ENCODE data around the gene SLC6A1. TPM values are rescaled to one million over a fixed set of nuclear protein-coding genes. Genes with fewer than 3 reads are reported as not detected.

SLC6A1 gene
- total and polyA plus RNA-seq, 2 of the 8 experiments (the other 6 are each of a cell fraction or from before 2014, with no cell fraction given) = 0.30 to 0.63 TPM

GRCh38 chr3:11014253-11014652 lies 21.7 kb downstream of the SLC6A1 start:
- no peak overlapping the region for H2AFZ ChIP-seq (ENCODE audit: low read length)
- no peak for FAIRE-seq
- H2AK5ac ChIP-seq (ENCODE audit: low read depth, low read length) = no peak overlapping the region
- H3K4me3 ChIP-seq (ENCODE audit: extremely low read depth in 1 of 4, insufficient read depth in 2 of 4, low read depth in 3 of 4, low read length in 4 of 4) = no peak overlapping the region
- H3K27ac ChIP-seq (ENCODE audit: low read depth, low read length) = no peak overlapping the region
- H2BK12ac ChIP-seq (ENCODE audit: low read depth, low read length) = no peak overlapping the region
- no peaks in the 10 kb centered on the region for H3K27me3 ChIP-seq (replicated peaks in 1 of 4; ENCODE audit: control insufficient read depth in 3 of 4, extremely low read depth in 1 of 4, insufficient read depth in 3 of 4, low read length in 3 of 4)
- no peak overlapping the region for H4K5ac ChIP-seq (ENCODE audit: insufficient read length, low read depth, low read length)
- no peak overlapping the region for H3K18ac ChIP-seq (ENCODE audit: extremely low read depth, low read length)
- 92% methylated on average over 4 of the region's 4 CpGs; no CpG with 5 or more reads in 1 of the 2 experiments for whole genome bisulfite sequencing, 2 experiments (ENCODE audit: extremely low coverage in 1 of 2, insufficient coverage in 1 of 2, insufficient read length in 1 of 2, insufficient replicate concordance in 2 of 2, low coverage in 1 of 2, low lambda C conversion rate in 2 of 2, missing lambda C conversion rate in 1 of 2)
- no peak overlapping the region for H3K9ac ChIP-seq (replicated peaks in 1 of 4; ENCODE audit: extremely low read depth in 1 of 4, low read depth in 3 of 4, low read length in 3 of 4)
- no peak overlapping the region for H3K56ac ChIP-seq (replicated peaks; ENCODE audit: insufficient read length, low read depth, low read length)
- no peaks in the 10 kb centered on the region for H3K79me2 ChIP-seq (ENCODE audit: control insufficient read depth in 1 of 2, insufficient read depth in 2 of 2, low read length in 2 of 2)
- H3K4ac ChIP-seq (replicated peaks; ENCODE audit: insufficient read length, low read depth, low read length) = no peak overlapping the region
- H3K4me2 ChIP-seq (ENCODE audit: insufficient read depth in 1 of 2, low read depth in 2 of 2, low read length in 2 of 2) = no peak overlapping the region
- no peaks in the 10 kb centered on the region for H3K9me3 ChIP-seq (ENCODE audit: insufficient read depth in 2 of 2, low read depth in 1 of 2, low read length in 1 of 2)
- no peak for DNase-seq (ENCODE audit: low read depth in 1 of 2, low spot score in 2 of 2)
- H4K91ac ChIP-seq (replicated peaks; ENCODE audit: insufficient read length, low read length) = no peak overlapping the region
- ChIA-PET CTCF (ENCODE audit: partially characterized antibody) (interaction anchor here (2.6 kb wide), 1 partner anchor 69 kb away, joined by 12 read pairs; no protein-coding TSS in a partner anchor), POLR2A (ENCODE audit: partially characterized antibody) (no interaction called here)
- no peaks in the 10 kb centered on the region for H3K79me1 ChIP-seq (ENCODE audit: low read depth, low read length)
- no peak overlapping the region for H2BK120ac ChIP-seq (replicated peaks; ENCODE audit: low read depth, low read length)
- H3K23me2 ChIP-seq (ENCODE audit: low read depth, low read length) = no peaks in the 10 kb centered on the region
- H2BK15ac ChIP-seq (ENCODE audit: low read length) = no peak overlapping the region
- TF ChIP-seq SIX5 (IDR thresholded peaks at IDR 0.05; ENCODE audit: low read depth, low read length) = no peak
- no peak for TF ChIP-seq TAF1 (IDR thresholded peaks at IDR 0.05; ENCODE audit: low read depth, low read length)
- no peak for TF ChIP-seq BCL11A (IDR thresholded peaks at IDR 0.05; ENCODE audit: low read depth in 2 of 2, low read length in 2 of 2)
- H4K20me1 ChIP-seq (replicated peaks in 1 of 2; ENCODE audit: control insufficient read depth in 1 of 2, insufficient read depth in 2 of 2, low read length in 2 of 2) = no peaks in the 10 kb centered on the region
- H3K4me1 ChIP-seq (replicated peaks in 1 of 4; ENCODE audit: control insufficient read depth in 3 of 4, insufficient read depth in 4 of 4, low read length in 3 of 4) = no peaks in the 10 kb centered on the region; a peak in 1 of 7 replicates
- no peak overlapping the region for H3K23ac ChIP-seq (ENCODE audit: insufficient read length)
- H3K36me3 ChIP-seq (ENCODE audit: control insufficient read depth in 2 of 4, insufficient read depth in 4 of 4, low read length in 3 of 4) = no peaks in the 10 kb centered on the region
- no peak overlapping the region for H2BK5ac ChIP-seq (ENCODE audit: low read depth, low read length)
- no peak overlapping the region for H3K14ac ChIP-seq (ENCODE audit: insufficient read length)
- peak overlapping the region; percentile 29; the same call in 1 of the 2 replicates for H4K8ac ChIP-seq (ENCODE audit: extremely low read depth, insufficient read depth, low read length)
- H2BK20ac ChIP-seq (ENCODE audit: low read length) = no peak overlapping the region

Measured in H1 (cell line).